ENCODE results near the gene TMEFF1.

DNA sequence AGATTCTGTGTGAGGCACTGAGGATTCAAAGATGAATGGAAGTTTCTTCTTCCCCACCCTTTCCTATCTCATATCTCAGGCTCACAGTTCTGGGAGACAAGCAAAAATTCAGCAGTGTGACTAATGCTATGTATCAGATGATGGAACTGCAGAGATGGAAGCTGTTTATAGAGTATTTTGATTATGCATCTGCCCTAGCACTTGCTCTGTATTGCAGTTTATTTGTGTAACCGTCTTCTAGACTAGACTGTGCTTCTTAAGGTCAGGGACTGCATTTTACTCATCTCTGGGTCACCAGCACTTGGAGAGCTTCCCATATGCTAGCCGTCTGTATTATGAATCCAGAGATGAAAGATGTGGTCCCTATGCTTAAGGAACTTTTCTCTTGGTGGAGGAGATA lies 117.5 kb downstream of the TMEFF1 start:
- TF ChIP-seq, protein P1, sequence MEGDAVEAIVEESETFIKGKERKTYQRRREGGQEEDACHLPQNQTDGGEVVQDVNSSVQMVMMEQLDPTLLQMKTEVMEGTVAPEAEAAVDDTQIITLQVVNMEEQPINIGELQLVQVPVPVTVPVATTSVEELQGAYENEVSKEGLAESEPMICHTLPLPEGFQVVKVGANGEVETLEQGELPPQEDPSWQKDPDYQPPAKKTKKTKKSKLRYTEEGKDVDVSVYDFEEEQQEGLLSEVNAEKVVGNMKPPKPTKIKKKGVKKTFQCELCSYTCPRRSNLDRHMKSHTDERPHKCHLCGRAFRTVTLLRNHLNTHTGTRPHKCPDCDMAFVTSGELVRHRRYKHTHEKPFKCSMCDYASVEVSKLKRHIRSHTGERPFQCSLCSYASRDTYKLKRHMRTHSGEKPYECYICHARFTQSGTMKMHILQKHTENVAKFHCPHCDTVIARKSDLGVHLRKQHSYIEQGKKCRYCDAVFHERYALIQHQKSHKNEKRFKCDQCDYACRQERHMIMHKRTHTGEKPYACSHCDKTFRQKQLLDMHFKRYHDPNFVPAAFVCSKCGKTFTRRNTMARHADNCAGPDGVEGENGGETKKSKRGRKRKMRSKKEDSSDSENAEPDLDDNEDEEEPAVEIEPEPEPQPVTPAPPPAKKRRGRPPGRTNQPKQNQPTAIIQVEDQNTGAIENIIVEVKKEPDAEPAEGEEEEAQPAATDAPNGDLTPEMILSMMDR (conservative IDR thresholded peaks at IDR 0.05 in 1 of 2, IDR thresholded peaks at IDR 0.05 in 1 of 2; ENCODE audit: low read depth in 1 of 2, low read length in 2 of 2), result no peak
- no peak for TF ChIP-seq EZH2 (IDR thresholded peaks at IDR 0.05; ENCODE audit: low read length, missing control alignments)
